ENCODE data around the gene PAMR1.

Gene PAMR1

DNA sequence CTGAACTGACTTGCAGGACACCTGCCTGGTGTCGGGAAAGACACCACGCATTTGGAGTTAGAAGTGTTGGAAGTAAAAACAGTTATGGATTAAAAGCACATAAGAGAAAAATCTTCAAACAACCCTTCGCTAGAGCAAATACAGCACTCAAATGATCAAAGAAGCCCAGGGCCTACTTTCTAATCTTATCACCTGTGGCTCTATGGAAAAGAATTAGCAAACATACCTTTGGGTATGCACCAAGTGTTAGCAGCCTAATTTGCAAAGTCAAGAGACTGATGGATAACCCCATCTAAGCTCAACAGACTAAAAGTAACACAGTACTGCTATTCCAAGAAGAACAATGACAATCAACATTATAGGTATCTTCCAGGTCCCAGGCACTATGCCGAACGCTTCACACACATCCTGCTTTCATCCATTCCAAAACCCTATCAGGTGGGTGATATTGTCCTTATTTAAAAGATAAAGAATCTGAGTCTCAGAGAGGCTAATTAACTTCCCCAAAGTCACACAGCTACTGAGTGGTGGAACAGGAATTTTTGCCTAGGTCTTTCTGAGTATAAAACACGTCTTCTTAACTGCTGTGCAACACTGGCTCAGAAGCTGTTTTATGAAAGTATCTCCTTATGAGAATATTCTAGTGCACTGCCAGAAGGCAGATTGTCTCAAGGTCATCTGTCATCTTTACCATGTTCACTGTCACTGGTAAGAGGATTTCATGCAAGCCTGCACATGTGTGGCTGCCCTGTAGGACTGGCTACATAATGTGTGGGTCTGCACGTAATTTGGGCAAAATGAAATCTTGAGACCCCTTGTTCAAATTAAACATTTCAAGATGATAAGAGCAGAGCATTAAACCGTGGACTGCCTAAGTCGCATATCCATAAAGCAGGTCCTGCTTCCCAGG, 122.4 kb downstream of the PAMR1 start:
- Histone ChIP-seq H3K27me3 (ENCODE audit: control insufficient read depth, insufficient read depth, low read length) (no peaks in the 10 kb centered on the region), H3K36me3 (ENCODE audit: control insufficient read depth, insufficient read depth, low read length) (no peaks in the 10 kb centered on the region), H3K9me3 (ENCODE audit: control insufficient read depth, insufficient read depth, low read length) (no peaks in the 10 kb centered on the region), H3K4me3 (ENCODE audit: low read depth, low read length) (no peak overlapping the region), H3K9ac (ENCODE audit: low read depth, low read length) (no peak overlapping the region), H3K4me1 (ENCODE audit: control insufficient read depth, insufficient read depth, low read length) (peaks cover 10% of the 10 kb centered on the region), H3K27ac (ENCODE audit: low read depth, low read length) (no peak overlapping the region)

DNA sequence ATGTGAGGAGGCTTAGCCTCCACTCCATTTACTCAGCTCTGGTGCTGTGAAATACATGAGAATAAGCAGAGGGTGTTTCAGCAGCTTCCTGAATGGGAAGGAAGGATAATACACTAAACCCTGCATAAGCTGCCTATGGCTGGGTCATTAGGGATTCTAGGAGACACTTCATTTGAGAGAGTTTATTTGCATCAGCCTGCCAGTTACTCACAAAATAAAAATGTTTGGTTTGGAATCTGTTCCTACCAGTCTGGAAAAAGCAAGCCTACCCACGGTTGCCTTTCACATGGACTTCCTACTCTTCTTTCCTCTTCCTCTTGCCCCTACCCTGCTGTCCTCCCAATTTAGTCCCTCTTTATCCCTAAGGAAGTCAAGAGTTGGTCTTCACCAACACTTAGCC, 126.5 kb downstream of the PAMR1 start:
- no peak overlapping the region for H3K4me3 ChIP-seq (ENCODE audit: low read depth, low read length)
- peaks cover 10% of the 10 kb centered on the region for H3K4me1 ChIP-seq (ENCODE audit: control insufficient read depth, insufficient read depth, low read length)
- H3K36me3 ChIP-seq (ENCODE audit: control insufficient read depth, insufficient read depth, low read length): no peaks in the 10 kb centered on the region
- no peak overlapping the region for H3K9ac ChIP-seq (ENCODE audit: low read depth, low read length)
- H3K27ac ChIP-seq (ENCODE audit: low read depth, low read length): no peak overlapping the region
- H3K27me3 ChIP-seq (ENCODE audit: control insufficient read depth, insufficient read depth, low read length): no peaks in the 10 kb centered on the region
- no peaks in the 10 kb centered on the region for H3K9me3 ChIP-seq (ENCODE audit: control insufficient read depth, insufficient read depth, low read length)

DNA sequence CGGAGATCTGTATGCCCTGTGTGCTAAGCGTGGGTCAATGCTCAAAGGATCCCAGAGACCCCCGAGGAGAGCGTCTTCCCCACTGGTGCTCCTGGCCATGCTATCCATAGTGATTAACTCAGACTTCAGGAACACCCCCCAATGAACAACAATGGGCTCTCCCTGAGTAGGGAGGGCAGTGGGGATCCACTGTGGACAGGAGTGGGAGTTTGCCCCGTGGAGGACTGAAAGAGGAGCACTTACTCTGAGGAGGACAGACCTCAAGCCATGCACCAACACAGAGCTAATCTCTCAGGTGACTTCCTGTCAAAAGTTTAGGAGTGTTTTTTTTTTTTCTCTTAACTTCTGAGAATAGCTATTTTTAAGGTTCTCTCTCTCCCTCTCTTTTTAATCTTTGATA, 130.5 kb downstream of the PAMR1 start:
- Histone ChIP-seq H3K27me3 (ENCODE audit: control insufficient read depth, insufficient read depth, low read length) (no peaks in the 10 kb centered on the region), H3K4me1 (ENCODE audit: control insufficient read depth, insufficient read depth, low read length) (0 out of 2 replicates have a peak, but pooled peaks cover 4% of the 10 kb centered on the region), H3K36me3 (ENCODE audit: control insufficient read depth, insufficient read depth, low read length) (no peaks in the 10 kb centered on the region), H3K27ac (ENCODE audit: low read depth, low read length) (no peak overlapping the region), H3K4me3 (ENCODE audit: low read depth, low read length) (no peak overlapping the region), H3K9ac (ENCODE audit: low read depth, low read length) (no peak overlapping the region), H3K9me3 (ENCODE audit: control insufficient read depth, insufficient read depth, low read length) (no peaks in the 10 kb centered on the region)

DNA sequence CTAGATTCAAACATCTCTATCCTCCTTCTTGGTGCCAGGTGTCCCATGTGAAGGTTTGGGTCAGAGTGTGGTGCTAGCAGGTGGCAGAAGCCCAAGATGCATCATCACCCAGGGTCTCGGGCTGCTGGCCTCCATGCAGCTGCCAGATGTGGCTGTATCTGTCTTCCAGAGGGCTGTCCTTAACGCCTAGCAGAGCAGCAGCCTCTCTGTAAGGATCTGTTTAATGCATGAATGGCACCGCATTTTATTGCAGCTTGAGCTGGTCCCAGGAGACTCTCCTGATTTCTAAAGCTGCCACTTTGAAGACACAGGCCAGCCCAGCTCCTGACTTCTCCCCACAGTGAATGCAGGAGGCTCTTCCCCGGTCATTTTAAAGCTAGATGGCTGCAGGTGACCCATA, 132.3 kb downstream of the PAMR1 start:
- Histone ChIP-seq H3K4me3 (ENCODE audit: low read depth, low read length) (no peak overlapping the region), H3K27me3 (ENCODE audit: control insufficient read depth, insufficient read depth, low read length) (no peaks in the 10 kb centered on the region), H3K9me3 (ENCODE audit: control insufficient read depth, insufficient read depth, low read length) (no peaks in the 10 kb centered on the region), H3K36me3 (ENCODE audit: control insufficient read depth, insufficient read depth, low read length) (no peaks in the 10 kb centered on the region), H3K9ac (ENCODE audit: low read depth, low read length) (no peak overlapping the region), H3K4me1 (ENCODE audit: control insufficient read depth, insufficient read depth, low read length) (0 out of 2 replicates have a peak, but pooled peaks cover 4% of the 10 kb centered on the region), H3K27ac (ENCODE audit: low read depth, low read length) (no peak overlapping the region)

DNA sequence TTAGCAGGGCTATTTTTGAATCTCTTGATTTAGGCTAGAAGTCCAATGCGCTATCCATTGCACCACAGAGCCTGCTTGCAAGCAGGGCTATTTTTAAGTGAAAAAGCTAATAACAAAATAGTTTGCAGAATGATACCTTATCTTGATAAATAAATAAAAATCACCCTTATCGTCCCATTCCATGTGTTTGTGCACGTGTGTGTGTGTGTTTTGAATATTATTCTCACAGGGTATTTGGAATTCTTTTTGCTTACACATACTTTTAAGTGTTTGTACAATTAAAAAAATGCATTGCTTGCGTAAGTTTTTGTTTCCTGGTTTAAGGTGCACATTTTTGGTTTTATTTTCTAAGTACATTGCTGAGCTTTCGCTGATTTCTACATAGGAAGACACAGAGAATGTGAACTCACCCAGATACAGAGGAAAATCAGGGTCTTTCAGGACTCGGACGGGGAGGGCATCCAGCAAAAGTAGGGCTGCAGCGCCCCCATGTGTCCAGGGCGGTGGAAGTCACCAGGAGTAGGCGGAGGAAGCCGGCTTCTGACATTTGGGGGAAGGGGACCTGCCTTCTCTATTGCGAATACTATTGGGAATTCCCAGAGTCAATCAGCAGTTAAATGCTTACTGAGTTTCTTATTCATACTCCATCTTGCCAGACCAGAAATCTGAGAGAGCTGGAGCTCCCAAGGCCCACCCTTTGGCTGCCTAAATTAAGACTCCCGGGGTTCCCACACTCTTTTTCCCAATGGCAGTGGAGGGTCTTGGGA, 133.3 kb downstream of the PAMR1 start:
- H3K36me3 ChIP-seq (ENCODE audit: control insufficient read depth, insufficient read depth, low read length): no peaks in the 10 kb centered on the region
- 0 out of 2 replicates have a peak, but pooled peaks cover 4% of the 10 kb centered on the region for H3K4me1 ChIP-seq (ENCODE audit: control insufficient read depth, insufficient read depth, low read length)
- no peaks in the 10 kb centered on the region for H3K27me3 ChIP-seq (ENCODE audit: control insufficient read depth, insufficient read depth, low read length)
- H3K4me3 ChIP-seq (ENCODE audit: low read depth, low read length): no peak overlapping the region
- no peak overlapping the region for H3K9ac ChIP-seq (ENCODE audit: low read depth, low read length)
- no peaks in the 10 kb centered on the region for H3K9me3 ChIP-seq (ENCODE audit: control insufficient read depth, insufficient read depth, low read length)
- H3K27ac ChIP-seq (ENCODE audit: low read depth, low read length): no peak overlapping the region

DNA sequence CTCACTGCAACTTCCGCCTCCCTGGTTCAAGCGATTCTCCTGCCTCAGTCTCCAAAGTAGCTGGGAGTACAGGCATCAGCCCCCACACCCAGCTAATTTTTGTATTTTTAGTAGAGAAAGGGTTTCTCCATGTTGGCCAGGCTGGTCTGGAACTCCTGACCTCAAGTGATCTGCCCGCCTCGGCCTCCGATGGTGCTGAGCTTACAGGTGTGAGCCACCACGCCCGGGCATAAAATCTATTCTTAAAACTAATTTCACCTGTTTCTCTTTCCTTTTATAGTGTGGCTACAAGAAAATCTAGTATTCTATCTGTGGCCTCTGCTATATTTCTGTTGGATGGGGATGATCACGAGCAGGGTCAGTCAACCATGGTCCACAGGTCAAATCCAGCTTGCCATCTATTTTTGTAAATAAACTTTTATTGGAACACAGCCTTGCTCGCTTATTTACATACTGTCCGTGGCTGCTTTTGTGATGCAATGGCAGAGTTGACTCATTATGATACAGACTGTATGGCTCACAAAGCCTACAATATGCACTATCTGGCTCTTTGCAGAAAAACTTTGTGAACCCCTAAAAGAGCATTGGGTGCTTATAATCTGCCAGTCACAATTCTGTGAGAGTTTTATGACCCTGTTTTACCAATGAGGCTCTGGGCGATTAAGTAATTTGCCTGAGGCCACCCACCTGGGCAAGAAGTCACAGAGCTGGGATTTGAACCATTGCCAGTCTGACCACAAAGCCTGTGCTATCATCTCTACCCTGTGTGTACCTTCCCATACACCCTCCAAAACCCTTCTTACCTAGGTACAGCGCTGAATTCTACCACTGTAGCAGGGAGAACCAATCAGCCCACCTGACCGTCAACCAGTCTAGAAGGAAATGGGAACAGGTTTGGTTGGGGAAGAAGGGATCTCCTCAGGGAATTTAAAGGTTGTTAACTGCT, 134.4 kb downstream of the PAMR1 start:
- Histone ChIP-seq H3K27ac (ENCODE audit: low read depth, low read length) (no peak overlapping the region), H3K4me1 (ENCODE audit: control insufficient read depth, insufficient read depth, low read length) (0 out of 2 replicates have a peak, but pooled peaks cover 4% of the 10 kb centered on the region), H3K9ac (ENCODE audit: low read depth, low read length) (no peak overlapping the region), H3K4me3 (ENCODE audit: low read depth, low read length) (no peak overlapping the region), H3K36me3 (ENCODE audit: control insufficient read depth, insufficient read depth, low read length) (no peaks in the 10 kb centered on the region), H3K27me3 (ENCODE audit: control insufficient read depth, insufficient read depth, low read length) (no peaks in the 10 kb centered on the region), H3K9me3 (ENCODE audit: control insufficient read depth, insufficient read depth, low read length) (no peaks in the 10 kb centered on the region)

DNA sequence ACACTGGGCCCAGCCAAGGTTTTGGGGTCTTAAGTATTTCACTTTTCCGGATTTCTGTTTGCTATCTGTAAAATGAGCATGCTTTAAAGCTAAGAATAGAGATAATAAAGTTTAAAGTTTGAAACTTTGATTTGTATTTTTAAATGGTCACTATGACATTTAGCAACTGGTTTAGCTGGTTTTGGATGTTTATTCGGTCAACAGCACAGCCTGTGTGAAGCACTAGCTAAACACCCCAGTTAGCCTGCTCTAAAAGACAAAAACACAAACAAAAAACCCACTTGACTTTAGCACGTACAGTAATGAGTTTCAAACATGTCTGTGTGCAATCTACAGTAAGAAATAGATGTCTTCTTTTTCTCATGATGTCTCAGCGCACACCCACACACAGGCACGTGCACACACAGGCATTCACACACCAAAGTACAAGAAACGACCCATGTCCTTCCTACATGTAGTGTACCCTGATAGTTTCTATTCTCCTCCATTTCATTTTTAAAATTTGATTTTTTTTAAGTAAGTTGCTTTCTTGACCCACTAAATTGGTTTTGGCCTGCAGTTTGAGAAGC, 135.4 kb downstream of the PAMR1 start:
- Histone ChIP-seq H3K4me1 (ENCODE audit: control insufficient read depth, insufficient read depth, low read length) (0 out of 2 replicates have a peak, but pooled peaks cover 4% of the 10 kb centered on the region), H3K27me3 (ENCODE audit: control insufficient read depth, insufficient read depth, low read length) (no peaks in the 10 kb centered on the region), H3K4me3 (ENCODE audit: low read depth, low read length) (no peak overlapping the region), H3K9me3 (ENCODE audit: control insufficient read depth, insufficient read depth, low read length) (no peaks in the 10 kb centered on the region), H3K27ac (ENCODE audit: low read depth, low read length) (no peak overlapping the region), H3K36me3 (ENCODE audit: control insufficient read depth, insufficient read depth, low read length) (no peaks in the 10 kb centered on the region), H3K9ac (ENCODE audit: low read depth, low read length) (no peak overlapping the region)

DNA sequence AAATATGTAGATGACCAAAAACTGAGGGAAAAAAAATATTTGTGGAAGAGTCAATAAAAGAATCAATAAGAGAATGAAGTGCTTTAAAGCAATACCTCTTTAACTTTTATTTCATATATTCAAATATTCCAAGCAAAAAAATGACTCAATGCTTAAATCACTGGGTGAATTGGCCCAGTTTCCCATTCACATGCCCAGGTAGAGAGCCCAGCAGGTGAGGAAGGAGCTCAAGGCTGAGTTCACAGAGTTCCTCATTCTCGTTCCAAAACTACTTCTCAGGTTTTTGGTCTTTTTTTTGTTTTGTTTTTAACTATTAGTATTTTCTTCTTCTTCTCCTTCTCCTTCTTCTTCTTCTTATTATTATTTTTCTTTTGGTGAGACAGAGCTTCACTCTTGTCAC, 136.3 kb downstream of the PAMR1 start:
- Histone ChIP-seq H3K27ac (ENCODE audit: low read depth, low read length) (no peak overlapping the region), H3K9me3 (ENCODE audit: control insufficient read depth, insufficient read depth, low read length) (no peaks in the 10 kb centered on the region), H3K27me3 (ENCODE audit: control insufficient read depth, insufficient read depth, low read length) (no peaks in the 10 kb centered on the region), H3K9ac (ENCODE audit: low read depth, low read length) (no peak overlapping the region), H3K36me3 (ENCODE audit: control insufficient read depth, insufficient read depth, low read length) (no peaks in the 10 kb centered on the region), H3K4me1 (ENCODE audit: control insufficient read depth, insufficient read depth, low read length) (0 out of 2 replicates have a peak, but pooled peaks cover 4% of the 10 kb centered on the region), H3K4me3 (ENCODE audit: low read depth, low read length) (no peak overlapping the region)

DNA sequence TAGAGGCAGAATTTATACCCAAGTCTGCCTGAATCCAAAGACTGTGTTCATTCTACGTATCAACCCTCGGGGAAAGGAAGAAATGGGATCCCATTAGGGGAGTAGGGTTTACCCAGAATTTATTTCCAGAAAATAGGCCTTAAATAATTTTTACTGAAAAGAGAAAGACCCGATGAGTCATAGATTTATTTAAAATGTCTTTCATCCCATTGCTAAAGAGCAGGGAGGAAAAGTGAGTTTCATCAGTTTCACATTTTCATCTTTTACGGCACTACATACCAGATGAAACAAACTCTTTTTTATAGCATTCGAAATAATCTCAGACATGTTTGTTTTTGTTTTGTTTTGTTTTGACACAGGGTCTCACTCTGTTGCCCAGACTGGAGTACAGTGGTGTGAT, 137.4 kb downstream of the PAMR1 start:
- Histone ChIP-seq H3K36me3 (ENCODE audit: control insufficient read depth, insufficient read depth, low read length) (no peaks in the 10 kb centered on the region), H3K27ac (ENCODE audit: low read depth, low read length) (no peak overlapping the region), H3K9ac (ENCODE audit: low read depth, low read length) (no peak overlapping the region), H3K4me3 (ENCODE audit: low read depth, low read length) (no peak overlapping the region), H3K9me3 (ENCODE audit: control insufficient read depth, insufficient read depth, low read length) (no peaks in the 10 kb centered on the region), H3K27me3 (ENCODE audit: control insufficient read depth, insufficient read depth, low read length) (no peaks in the 10 kb centered on the region; the same call in 1 of the 2 replicates), H3K4me1 (ENCODE audit: control insufficient read depth, insufficient read depth, low read length) (0 out of 2 replicates have a peak, but pooled peaks cover 4% of the 10 kb centered on the region)

Data from HUES48 (cell line).